Medulla oblongata (tissue), 1 donor: Measurements from ENCODE around the gene CNIH3.
"Not testable (repeated sequence)": the region's sequence is repeated elsewhere in the genome, so short reads cannot be mapped to it uniquely, and the experiment has no call there.

Source experiments
- DNase-seq: peaks from one replicate; pipeline ENCODE4 v3.0.0-alpha.2; 2015; ENCODE audit errors: extremely low spot score

CNIH3 gene

GRCh38 chr1:224615861-224616755, at the start of gene CNIH3:
TSS of gene CNIH3 (plus strand) at chr1:224616317. CDS start at chr1:224617175, 858 bp downstream.
- no peak for DNase-seq

DNA sequence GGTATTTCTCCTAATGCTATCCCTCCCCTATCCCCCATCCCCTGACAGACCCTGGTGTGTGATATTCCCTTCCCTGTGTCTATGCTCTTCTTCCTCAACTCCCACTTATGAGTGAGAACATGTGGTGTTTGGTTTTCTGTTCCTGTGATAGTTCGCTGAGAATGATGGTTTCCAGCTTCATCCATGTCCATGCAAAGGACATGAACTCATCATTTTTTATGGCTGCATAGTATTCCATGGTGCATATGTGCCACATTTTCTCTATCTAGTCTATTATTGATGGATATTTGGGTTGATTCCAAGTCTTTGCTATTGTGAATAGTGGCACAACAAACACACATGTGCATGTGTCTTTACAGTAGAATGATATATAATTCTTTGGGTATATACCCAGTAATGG, 49.6 kb upstream of the CNIH3 start:
- not testable (repeated sequence) for DNase-seq

- no peak for DNase-seq
These were observed 46.8 kb upstream of the CNIH3 start for GRCh38 chr1:224569276-224569675.

GRCh38 chr1:224571975-224572374, 44.1 kb upstream of the CNIH3 start:
- DNase-seq: not testable (repeated sequence)

DNA sequence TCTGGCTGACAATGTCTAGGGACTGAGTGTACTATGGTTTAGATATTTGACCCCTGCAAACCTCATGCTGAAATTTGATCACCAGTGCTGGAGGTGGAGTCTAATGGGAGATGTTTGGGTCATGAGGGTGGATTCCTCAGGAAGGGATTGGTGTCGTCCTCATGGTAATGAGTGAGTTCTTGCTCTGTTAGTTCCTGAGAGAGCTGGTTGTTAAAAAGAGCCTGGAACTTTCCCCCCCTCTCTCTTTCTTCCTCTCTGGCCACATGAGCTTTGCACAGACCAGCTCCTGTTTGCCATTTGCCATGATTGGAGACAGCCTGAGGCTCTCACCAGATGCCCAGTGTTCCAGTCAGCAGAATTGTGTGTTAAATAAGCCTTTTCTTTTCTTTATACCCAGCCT, 36.6 kb upstream of the CNIH3 start:
- no peak for DNase-seq

GRCh38 chr1:224580006-224580405, 36.1 kb upstream of the CNIH3 start:
- no peak for DNase-seq

- DNase-seq: no peak
These were observed 34.1 kb upstream of the CNIH3 start for GRCh38 chr1:224582041-224582440.

DNA sequence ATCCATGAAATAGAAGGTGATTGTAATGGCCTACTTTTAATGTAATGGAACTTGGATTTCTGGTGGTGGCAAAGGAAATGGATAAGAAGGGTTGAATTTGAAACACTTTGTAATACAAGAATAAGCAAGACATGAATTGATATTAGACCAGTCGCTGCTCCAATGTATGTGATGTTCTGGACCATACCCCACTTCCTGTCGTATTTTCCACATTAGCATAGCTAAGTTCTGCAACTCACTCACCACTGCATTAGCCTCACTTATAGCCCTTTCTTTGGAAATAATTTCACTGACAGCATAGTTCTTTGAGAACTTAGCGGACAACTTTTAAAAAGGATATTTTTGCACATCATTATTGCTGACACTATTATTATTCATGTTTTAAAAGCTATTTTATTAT, 32.3 kb upstream of the CNIH3 start:
- DNase-seq: no peak

DNA sequence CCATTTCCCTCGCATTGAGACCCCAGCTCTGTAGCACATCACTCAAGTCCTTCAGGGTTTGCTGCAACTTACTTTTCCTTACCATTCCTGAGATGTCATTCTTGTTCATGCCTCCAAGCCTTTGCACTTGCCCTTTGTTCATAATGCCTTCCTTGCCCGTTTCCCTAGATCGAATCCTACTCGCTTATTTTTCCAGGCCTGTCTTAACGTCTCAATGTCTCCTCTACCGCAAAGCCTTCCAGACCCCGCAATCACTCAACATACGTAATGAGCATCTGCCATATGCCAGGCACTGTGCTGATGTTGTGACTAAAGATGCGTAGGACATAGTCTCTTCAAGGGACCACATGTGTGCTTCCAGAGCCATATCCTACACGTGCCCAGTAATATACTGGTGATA, 31.1 kb upstream of the CNIH3 start:
- no peak for DNase-seq

DNA sequence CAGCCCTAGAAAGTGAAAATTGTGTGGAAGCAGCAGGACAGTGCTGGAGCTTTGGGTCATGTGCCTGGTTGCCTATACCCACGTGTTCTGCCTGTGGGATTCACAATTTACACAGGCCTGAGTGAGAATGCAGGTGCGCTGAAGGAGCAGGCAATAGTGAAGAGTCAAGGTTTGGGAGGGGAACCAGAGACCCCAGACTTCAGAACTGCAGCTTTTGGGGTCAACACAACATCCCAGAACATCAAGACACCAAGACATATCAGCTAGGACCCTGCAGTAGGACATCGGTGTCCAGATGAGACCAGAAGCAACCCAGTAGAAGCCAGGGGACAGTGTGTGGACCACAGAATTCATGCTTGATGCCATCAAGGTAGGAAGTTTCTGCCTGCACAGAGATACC, 29.1 kb upstream of the CNIH3 start:
- no peak for DNase-seq

DNA sequence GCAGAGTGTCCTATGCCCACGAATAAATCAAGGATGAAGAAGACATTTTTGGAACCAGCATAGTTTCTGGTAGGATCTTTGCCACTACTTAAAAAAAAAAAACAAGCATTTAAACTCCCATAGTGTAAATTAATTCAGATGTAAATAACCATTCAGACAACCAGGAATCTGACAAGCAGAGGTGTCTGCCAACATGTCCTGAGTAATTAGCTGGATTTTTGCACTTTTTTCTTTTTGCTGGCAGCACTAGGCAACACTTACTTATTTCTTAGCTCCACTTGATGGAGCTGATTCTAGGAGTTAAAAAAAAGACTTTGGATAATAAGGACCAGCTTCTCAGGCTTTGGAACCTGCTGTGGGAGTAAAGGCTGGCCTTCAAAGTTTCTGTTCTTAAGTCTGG, 27.6 kb upstream of the CNIH3 start:
- no peak for DNase-seq

- no peak for DNase-seq
These were observed 27.1 kb upstream of the CNIH3 start for GRCh38 chr1:224589006-224589405.

DNA sequence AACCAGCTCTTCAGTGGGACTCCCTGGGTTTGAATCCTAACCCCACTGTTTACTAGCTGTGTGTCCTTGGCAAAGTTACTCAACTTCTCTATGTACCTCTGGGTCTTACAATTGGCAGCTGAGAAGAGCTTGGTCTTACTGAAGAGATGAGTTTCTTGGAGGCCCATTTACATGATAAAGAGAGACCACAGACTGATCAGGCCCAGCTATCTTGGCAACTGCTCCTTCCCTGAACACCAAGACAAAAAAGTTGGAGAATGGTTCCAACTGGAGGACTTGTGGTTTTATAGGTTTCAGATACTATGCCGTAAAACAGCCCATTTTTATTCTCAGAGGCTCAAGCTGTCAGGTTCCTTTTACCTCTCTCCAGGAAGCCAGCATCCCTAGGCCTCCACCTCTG, 24.8 kb upstream of the CNIH3 start:
- no peak for DNase-seq

- DNase-seq: peak; percentile 30
These were observed 23.2 kb upstream of the CNIH3 start for GRCh38 chr1:224592636-224593582.

- DNase-seq: no peak
These were observed 21.8 kb upstream of the CNIH3 start for GRCh38 chr1:224594360-224594759.

GRCh38 chr1:224594851-224595250, 21.3 kb upstream of the CNIH3 start:
- no peak for DNase-seq

DNA sequence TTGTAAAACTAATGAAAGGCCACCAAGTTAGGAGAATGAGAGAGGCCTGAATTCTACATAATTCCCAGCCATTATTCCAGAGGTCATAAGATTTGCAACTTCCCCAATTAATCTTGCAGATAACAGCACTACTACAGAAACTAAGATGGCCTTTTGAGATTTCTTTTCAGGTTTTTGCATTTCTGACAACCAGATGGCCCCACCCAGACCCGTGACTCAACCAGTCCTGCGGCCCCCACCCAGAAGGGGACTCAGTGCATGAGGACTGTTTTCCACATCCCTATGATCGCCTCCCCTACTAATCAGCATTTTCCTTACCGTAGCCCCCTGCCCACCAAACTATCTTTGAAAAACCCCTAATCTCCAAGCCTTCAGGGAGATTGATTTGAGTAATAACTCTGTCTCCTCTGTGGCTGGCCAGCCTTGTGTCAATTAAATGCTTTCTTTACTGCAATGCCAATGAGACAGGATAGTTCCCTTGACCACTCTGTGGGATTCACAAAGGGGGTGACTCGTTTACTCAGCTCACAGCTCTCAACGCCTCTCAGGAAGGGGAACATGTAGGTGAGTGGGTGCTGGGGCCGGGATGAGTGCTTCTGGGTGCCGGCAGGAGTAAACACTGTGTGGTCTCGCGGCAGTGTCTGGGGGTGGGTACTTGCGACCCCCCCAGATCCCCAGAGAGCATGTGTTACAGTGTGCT, 10.5 kb upstream of the CNIH3 start:
- DNase-seq: no peak

DNA sequence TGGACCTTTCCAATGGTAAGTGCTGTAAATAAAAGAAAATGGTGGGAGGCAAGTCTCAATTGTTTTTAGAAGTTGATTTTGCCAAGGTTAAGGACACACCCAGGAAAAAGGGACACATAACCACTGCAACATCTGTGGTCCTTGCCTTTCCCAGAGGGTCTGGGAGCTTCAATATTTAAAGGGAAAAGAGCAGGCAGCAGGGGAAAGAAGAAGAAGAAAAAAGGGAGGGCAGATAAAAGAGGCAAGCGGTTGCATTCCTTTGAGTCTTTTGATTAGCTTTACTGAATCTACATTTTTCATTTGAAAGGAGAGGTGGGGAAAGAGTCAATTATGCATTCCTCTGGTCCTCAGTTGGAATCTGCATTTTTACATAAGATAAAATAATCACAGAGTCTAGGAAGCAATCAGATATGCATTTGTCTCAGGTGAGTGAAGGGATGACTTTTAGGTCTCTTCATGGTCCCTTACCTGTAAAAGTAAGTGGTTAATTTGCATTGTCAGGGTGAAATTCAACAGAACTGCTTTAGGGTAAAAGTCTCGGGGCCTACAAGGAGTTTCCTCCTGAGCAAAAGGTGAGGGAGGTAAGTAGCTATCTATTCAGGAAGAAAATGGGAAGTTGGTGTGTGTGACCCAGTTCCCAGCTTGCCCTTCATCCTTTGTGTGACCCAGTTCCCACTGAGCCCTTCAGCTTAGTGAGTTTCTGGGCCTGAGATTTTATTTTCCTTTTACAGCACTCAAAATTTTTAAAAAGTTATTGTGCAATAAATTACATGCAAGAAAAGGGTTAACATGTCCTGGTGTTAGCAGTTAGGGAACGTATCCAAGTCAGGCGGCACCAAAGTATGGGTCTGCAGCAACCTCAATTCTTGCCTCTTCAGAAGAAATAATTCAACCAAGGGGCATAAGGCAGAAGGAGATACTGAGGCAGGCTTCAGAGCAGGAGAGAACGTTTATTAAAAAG, 8.6 kb upstream of the CNIH3 start:
- no peak for DNase-seq

- DNase-seq: no peak
These were observed 6.8 kb upstream of the CNIH3 start for GRCh38 chr1:224609333-224609732.

DNA sequence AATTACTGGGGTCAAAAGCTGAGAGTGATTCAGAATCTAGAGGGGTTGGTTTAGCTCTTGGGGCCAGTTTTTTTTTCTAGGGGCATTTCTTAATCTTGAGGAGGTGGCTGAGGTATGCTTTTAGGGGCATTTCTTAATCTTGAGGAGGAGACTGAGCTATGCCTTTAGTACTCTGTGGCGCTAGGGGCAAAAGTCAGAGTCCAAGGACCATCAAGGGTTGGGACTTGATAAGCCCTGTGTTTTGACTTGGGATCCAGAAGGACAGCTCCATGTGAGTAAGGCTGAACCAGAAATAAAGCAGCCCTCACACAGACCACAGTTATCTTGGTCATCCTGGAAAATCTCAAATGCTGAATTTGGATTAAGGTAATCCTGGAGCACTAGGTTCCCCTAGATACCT, 3.9 kb upstream of the CNIH3 start:
- no peak for DNase-seq

GRCh38 chr1:224613486-224613885, 2.6 kb upstream of the CNIH3 start:
- no peak for DNase-seq
